ENCODE measurements around the gene OMA1. TPM values are rescaled to one million over a fixed set of nuclear protein-coding genes. Genes with fewer than 3 reads are reported as not detected.
A peak's percentile ranks its signal among the peaks of the same experiment; 100 is the strongest.

OMA1 gene
- total RNA-seq, 1 donor from 2014 or later = 9.3 TPM

GRCh38 chr1:58469016-58469415, 77.5 kb downstream of the OMA1 start:
- Mint-ChIP-seq H3K27me3 (ENCODE audit: low read depth) (peaks cover 2% of the 10 kb centered on the region), H3K4me1 (ENCODE audit: low read depth) (peaks cover 8% of the 10 kb centered on the region), H3K4me3 (ENCODE audit: unreplicated experiment) (no peak overlapping the region), H3K27ac (ENCODE audit: unreplicated experiment) (no peak overlapping the region), H3K36me3 (ENCODE audit: low read depth) (no peaks in the 10 kb centered on the region), H3K9me3 (ENCODE audit: low read depth) (no peaks in the 10 kb centered on the region)
- no peak for DNase-seq (ENCODE audit: low spot score)
- TF ChIP-seq CTCF (IDR thresholded peaks at IDR 0.05) = no peak

- no peak overlapping the region for H3K27ac Mint-ChIP-seq (ENCODE audit: unreplicated experiment)
- H3K4me1 Mint-ChIP-seq (ENCODE audit: low read depth) = peaks cover 8% of the 10 kb centered on the region
- H3K36me3 Mint-ChIP-seq (ENCODE audit: low read depth) = no peaks in the 10 kb centered on the region
- H3K9me3 Mint-ChIP-seq (ENCODE audit: low read depth) = no peaks in the 10 kb centered on the region
- DNase-seq (ENCODE audit: low spot score) = no peak
- no peak overlapping the region for H3K4me3 Mint-ChIP-seq (ENCODE audit: unreplicated experiment)
- no peak for TF ChIP-seq CTCF (IDR thresholded peaks at IDR 0.05)
- H3K27me3 Mint-ChIP-seq (ENCODE audit: low read depth) = peaks cover 4% of the 10 kb centered on the region
Observed at GRCh38 chr1:58468612-58469011, 77.9 kb downstream of the OMA1 start.

- no peak overlapping the region for H3K4me3 Mint-ChIP-seq (ENCODE audit: unreplicated experiment)
- H3K27ac Mint-ChIP-seq (ENCODE audit: unreplicated experiment) = no peak overlapping the region
- no peak for TF ChIP-seq CTCF (IDR thresholded peaks at IDR 0.05)
- DNase-seq (ENCODE audit: low spot score) = no peak
- no peaks in the 10 kb centered on the region for H3K36me3 Mint-ChIP-seq (ENCODE audit: low read depth)
- peaks cover 4% of the 10 kb centered on the region for H3K27me3 Mint-ChIP-seq (ENCODE audit: low read depth)
- peaks cover 8% of the 10 kb centered on the region for H3K4me1 Mint-ChIP-seq (ENCODE audit: low read depth)
- H3K9me3 Mint-ChIP-seq (ENCODE audit: low read depth) = no peaks in the 10 kb centered on the region
Observed at GRCh38 chr1:58466630-58467241, 79.8 kb downstream of the OMA1 start.

- H3K4me3 Mint-ChIP-seq (ENCODE audit: unreplicated experiment) = no peak overlapping the region
- peaks cover 8% of the 10 kb centered on the region for H3K4me1 Mint-ChIP-seq (ENCODE audit: low read depth)
- no peaks in the 10 kb centered on the region for H3K9me3 Mint-ChIP-seq (ENCODE audit: low read depth)
- H3K27me3 Mint-ChIP-seq (ENCODE audit: low read depth) = peaks cover 4% of the 10 kb centered on the region
- H3K36me3 Mint-ChIP-seq (ENCODE audit: low read depth) = no peaks in the 10 kb centered on the region
- no peak for TF ChIP-seq CTCF (IDR thresholded peaks at IDR 0.05)
- DNase-seq (ENCODE audit: low spot score) = no peak
- peak overlapping the region; percentile 23 for H3K27ac Mint-ChIP-seq (ENCODE audit: unreplicated experiment)
Observed at GRCh38 chr1:58465825-58466629, 80.5 kb downstream of the OMA1 start.

- Mint-ChIP-seq H3K27me3 (ENCODE audit: low read depth) (peaks cover 4% of the 10 kb centered on the region), H3K9me3 (ENCODE audit: low read depth) (no peaks in the 10 kb centered on the region), H3K4me1 (ENCODE audit: low read depth) (peaks cover 8% of the 10 kb centered on the region), H3K4me3 (ENCODE audit: unreplicated experiment) (no peak overlapping the region), H3K27ac (ENCODE audit: unreplicated experiment) (no peak overlapping the region), H3K36me3 (ENCODE audit: low read depth) (no peaks in the 10 kb centered on the region)
- no peak for TF ChIP-seq CTCF (IDR thresholded peaks at IDR 0.05)
- DNase-seq (ENCODE audit: low spot score) = no peak
Observed at GRCh38 chr1:58465176-58465575, 81.3 kb downstream of the OMA1 start.

Measured in chondrocyte (in vitro differentiated cells).